Ammon's horn (tissue), 1 donor: ENCODE measurements around the gene COG4.
"Not testable (repeated sequence)": the region's sequence is repeated elsewhere in the genome, so short reads cannot be mapped to it uniquely, and the experiment has no call there.

ENCODE experiments used
- DNase-seq: peaks from one replicate; pipeline ENCODE4 v3.0.0-alpha.2; 2016; ENCODE audit warnings: low spot score

Gene COG4

DNA sequence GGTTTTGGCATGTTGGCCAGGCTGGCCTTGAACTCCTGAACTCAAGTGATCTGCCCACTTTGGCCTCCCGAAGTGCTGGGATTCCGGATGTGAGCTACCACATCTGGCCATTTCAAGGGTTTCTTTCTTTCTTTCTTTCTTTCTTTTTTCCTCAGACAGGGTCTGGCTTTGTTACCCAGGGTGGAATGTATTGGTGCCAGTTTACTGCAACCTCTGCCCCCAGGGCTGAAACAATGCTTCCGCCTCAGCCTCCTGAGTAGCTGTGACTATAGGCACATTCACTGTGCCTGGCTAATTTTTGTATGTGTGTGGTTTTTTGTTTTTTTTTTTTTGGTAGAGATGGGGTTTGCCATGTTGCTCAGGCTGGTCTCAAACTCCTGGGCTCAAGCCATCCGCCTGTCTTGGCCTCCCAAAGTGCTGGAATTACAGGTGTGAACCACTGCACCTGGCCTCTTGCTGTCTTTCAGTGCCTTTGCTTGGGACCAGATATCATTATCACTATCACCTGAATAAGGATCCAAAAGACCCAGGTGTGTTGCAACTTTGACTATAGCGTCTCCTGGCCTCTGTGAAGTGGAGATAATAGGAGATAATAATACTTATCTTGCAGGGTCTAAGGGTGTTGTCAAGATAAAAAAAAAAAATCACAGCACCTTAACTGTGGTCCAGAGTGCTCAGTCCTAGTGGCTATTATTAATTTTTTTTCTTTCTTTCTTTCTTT, 65.7 kb downstream of the COG4 start:
- DNase-seq = no peak

DNA sequence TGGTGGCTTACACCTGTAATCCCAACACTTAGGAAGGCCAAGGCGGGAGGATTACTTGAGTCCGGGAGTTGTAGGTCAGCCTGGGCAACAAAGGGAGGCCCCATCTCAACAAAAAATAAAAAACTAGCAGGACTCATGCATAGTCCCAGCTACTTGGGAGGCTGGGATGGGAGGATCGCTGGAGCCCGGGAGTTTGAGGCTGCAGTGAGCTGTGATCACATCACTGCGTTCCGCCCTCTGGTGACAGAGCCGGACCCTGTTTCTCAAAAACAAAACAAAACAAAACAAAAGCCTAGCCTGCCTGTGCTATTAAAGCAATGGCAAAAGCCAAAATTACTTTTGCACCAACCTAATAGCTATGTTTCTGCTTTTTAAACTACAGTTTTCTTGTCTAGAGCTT, 67.4 kb downstream of the COG4 start:
- DNase-seq = no peak

DNA sequence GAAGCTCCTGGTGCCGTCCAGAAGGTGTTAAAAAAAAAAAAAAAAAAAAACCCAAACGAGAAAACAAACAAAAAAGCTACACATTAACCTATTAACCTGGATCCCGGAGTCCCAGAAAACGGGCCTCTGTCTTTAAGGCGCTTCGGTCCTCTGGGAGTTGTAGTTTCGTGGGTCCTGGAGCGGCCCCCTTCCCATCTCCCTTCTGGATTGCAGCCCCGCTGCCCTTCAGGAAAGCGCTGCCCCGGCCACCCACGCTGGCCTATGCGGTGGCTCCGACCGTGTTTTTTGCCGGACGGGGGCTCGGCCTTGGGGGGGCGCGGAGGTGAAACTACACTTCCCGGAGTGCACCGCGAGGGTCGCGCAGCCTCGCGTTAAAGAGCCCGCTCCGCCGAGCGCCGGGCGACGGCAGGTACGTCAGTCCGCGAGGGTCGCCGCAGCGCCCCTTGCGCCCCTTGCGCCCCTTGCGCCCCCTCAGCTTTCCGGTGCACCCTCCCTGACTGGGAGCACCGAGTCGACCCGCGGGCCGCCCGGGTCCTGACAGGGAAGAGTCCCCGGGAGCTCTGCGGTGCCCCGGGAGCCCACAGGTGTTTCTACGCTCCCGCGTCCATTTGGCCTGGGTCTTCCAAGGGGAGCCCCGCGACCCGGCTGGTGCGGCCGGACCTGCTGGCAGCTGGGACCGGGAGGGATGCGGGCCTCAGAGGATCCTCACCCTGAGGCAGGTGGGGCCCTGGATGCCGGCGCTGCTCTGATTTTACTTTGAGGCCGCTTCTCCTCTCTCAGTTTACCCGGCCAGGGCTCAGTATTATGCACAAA, 68.9 kb downstream of the COG4 start, which contains the start of gene FCSK:
Gene FCSK, plus strand, starts transcription at position 374 of the 813 bp plus-strand sequence. CDS start 8,596 bp downstream, outside the sequence.
- peak; percentile 74 for DNase-seq

DNA sequence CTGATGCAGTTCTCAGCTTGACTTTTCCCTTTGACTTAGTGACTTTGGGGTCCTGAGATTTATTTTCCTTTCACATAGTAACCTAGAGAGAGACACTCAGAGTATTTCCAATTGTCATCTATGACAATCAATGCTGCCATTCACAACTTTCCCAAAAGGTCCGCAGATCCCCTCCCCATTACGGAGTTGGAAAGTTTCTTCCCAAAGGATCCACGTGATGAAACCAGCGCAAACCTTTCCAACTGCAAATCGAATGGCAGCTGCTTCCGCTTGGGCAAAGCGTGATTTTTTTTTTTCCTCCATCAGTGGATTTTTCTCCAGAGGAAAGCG, 69.5 kb downstream of the COG4 start:
- peak; percentile 55 for DNase-seq

DNA sequence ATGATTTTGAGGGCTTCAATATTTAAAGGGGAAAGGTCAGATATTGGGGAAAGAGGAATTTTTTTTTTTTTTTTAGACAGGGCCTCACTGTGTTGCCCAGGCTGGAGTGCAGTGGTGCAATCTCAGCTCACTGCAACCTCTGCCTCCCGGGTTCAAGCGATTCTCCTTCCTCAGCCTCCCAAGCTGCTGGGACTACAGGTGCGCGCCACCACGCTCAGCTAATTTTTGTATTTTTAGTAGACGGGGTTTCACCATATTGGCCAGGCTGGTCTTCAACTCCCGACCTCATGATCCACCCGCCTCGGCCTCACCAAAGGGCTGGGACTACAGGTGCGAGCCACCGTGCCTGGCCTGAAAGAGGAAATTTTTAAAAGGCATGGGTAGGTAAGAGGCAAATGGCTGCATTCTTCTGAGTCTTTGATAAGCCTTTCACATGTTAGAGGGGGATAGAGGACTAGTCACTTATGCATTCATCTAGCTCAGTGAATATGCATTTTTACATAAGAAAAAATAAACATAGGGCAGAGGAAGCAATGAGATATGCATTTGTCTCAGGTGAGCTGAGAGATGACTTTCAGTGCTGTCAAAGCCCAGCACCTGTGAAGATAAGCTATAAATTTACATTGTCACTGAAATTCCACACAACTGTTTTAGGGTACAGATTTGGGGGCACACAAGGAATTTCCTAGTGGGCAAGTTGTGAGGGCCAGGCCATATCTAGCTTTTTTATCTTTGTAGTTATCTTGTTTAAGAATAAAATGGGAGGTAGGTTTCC, 70.0 kb downstream of the COG4 start:
- no peak for DNase-seq

DNA sequence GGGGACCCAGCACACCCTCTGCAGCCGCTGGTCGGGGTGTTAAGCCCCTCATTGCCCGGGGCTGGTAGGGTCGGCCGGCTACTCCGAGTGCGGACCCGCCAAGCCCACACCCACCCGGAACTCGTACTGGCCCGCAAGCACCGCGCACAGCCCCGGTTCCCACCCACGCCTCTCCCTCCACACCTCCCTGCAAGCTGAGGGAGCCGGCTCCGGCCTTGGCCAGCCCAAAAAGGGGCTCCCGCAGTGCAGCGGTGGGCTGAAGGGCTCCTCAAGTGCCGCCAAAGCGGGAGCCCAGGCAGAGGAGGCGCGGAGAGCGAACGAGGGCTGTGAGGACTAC, 72.4 kb downstream of the COG4 start:
- DNase-seq = not testable (repeated sequence)

DNA sequence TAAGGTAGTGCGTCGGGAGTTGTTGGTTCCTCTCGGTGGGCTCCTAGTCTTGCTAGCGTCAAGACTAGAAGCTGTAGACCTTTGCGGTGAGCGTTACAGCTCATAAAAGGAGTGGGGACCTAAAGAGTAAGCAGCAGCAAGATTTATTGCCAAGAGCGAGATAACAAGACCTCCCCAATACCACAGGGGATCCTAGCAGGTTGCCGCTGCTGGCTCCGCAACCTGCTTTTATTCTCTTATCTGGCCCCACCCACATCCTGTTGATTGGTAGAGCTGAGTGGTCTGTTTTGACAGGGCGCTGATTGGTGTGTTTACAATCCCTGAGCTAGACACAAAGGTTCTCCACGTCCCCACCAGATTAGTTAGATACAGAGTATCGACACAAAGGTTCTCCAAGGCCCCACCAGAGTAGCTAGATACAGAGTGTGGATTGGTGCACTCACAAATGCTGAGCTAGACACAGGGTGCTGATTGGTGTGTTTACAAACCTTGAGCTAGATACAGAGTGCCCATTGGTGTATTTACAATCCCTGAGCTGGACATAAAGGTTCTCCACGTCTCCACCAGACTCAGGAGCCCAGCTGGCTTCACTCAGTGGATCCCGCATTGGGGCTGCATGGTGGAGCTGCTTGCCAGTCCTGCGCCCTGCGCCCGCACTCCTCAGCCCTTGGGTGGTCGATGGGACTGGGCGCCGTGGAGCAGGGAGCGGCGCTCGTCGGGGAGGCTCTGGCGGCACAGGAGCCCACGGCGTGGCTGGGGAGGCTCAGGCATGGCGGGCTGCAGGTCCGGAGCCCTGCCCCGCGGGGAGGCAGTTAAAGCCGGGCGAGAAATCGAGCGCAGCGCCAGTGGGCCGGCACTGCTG, 73.0 kb downstream of the COG4 start:
- not testable (repeated sequence) for DNase-seq

DNA sequence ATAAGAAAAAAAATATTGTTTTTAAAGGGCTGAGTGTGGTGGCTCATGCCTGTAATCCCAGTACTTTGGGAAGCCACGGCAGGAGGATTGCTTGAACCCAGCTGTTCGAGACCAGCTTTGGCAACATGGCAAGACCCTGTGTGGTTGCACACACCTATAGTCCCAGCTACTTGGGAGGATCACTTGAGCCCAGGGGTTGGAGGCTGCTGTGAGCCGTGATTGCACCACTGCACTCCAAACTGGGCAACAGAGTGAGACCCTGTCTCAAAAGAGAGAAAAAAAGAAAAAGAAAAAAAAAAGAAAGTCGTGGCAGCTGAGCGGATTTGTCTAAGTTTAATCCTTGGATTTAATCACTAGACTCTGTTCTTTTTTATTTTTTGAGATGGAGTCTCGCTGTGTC, 75.3 kb downstream of the COG4 start:
- no peak for DNase-seq

DNA sequence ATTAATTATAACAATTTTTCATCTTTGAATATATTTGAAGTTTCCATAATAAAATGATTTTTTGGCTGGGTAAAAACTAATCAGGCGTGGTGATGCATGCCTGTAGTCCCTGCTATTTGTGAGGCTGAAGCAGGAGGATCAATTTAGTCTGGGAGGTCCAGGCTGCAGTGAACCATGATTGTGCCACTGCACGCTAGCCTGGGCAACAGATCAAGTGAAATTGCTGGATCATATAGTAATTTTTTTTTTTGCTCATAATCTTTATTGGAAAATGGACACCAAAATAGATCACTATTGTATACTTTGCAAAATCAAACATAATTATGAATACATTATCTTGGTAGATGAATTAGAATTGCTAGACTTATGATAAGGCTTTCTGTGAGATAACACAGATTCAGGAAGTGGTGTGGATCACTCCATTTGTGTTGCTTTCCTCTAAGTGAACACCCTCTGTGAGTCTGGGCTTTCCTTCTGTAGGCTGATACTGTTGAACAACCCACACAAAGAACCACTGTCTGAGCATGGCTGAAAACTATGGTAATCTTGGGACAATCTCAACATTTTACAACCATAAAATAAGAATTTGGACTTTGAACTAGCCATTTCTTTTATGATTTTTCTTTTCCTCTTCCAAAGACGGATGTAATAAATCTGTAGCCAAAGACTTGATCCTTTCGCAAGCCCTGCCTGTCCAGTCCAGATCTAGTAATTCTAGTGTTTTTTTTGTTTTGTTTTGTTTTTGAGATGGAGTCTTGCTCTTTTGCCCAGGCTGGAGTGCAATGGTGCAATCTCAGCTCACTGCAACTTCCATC, 78.9 kb downstream of the COG4 start:
- DNase-seq = no peak

DNA sequence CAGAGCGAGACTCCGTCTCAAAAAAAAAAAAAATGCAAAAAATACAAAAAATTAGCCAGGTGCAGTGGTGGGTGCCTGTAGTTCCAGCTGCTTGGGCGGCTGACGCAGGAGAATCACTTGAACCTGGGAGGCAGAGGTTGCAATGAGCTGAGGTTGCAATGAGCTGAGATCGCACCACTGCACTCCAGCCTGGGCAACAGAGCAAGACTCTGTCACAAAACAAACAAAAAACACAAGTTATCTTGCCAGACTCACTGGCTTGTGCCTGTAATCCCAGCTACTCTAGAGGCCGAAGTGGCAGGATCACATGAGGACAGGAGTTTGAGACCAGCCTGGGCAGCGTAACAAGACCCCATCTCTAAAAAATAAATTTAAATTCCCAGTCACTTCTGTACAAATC, 81.0 kb downstream of the COG4 start:
- no peak for DNase-seq

DNA sequence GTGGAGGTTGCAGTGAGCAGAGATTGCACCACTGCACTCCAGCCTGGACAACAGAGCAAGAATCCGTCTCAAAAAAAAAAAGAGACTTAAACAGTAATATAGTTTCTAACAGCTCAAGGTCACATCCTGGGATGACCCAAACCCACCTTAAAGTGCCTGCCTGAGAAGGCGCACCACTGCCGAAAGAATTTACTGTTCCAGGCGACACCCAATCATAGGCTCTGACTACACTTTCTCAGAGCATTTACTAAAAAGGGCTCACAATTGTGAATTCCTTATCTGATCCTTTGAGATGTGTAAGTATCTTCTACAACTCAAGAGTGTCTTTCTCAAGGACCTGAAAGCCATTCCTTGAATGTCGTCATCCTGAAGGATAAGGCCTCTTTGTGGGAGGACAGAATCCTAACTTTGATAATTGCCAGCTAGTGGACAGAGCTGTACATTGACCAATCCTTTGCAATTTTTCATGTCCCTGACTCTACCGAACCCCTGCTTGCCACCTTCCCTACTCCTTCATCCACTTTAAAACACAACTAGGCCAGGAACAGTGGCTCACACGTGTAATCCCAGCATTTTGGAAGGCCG, 81.9 kb downstream of the COG4 start:
- DNase-seq = no peak

DNA sequence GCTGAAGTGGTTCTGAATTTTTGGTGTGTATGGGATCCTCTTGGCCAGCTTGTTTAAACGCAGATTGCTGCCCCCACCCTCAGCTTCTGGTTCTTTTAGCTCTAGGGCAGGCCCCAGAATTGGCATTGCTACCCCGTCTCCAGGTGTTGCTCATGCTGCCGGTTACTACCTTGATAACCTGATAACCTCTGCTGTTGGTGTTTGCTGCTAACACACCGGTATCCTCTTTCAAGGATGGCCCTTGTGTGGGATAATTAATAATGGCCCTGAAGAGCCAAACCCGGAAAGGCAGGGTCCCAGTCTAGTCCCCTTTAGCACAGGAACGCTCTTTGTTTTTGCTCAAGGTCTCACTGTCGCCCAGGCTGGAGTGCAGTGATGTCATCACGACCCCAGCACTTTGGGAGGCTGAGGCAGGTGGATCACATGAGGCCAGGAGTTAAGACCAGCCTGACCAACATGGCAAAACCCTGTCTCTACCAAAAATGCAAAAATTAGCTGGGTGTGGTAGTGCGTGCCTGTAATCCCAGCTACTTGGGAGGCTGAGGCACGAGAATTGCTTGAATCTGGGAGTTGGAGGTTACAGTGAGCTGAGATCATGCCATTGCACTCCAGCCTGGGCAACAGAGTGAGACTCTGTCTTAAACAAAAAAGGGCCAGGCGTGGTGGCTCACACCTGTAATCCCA, 83.2 kb downstream of the COG4 start:
- DNase-seq = no peak

DNA sequence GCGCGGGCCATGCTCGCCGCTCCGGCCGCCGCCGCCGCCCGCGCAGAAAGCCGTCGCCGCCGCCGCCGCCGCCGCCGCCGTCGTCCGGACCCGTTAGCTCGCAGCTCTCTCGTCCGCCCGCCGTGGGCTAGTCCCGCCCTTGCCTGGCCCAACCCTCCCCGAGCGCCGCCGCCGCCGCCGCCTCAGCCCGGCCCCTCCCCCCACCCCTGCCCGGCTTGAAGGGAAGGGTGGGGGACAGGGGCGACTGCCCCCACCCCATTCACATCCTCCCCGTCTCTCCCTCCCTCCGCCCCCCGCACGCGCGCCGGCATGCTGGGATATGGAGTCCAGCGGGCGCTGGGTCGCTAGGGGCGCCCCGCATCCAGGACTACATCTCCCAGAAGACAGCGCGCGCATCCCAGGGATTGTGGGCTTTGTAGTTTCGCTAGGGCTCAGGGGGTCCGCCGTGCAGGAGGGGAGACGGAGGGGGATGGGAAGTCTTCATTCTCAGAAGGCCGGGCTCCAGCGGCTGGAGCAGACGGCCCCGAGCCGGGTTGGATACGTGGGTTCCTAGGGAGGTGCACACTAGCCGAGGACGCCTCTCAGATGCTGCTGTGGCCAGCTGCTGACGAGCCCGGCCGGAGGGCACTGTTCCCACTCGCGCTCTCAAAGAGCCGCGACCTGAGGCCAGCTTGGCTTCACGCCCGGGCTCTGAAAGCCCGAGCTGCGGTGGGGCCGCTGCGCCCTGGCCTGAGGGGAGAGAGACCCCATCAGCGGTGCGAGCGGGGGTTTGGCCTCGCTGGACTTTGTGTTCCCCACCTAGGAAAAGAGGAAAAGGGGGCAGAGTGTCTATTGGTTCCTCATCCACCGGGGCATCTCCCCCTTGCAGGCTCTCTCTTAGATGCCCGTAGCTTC, 84.1 kb downstream of the COG4 start, which contains the start of gene ST3GAL2:
Gene ST3GAL2, minus strand, starts transcription at position 132 of the 894 bp plus-strand sequence. CDS start 40,570 bp downstream, outside the sequence.
- peak; percentile 97 for DNase-seq

DNA sequence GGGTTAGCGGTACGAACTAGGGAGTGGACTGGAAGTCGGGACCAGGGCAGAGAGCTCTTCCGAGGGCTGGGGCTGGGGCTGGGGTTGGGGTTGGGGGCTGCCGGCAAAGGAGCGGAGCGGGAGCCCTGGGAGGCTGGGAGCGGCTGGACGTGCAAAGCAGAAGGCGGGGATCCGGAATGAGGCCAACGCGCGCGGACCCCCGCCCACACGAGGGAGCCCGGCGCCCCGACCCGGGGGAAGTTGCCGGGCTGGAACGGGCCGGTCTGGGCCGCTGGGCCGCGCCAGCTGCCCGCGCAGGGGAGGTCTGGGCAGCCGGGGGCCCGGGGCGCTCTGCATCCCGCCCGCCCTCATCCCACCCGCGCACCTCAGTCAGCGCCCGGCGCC, 84.8 kb downstream of the COG4 start:
- no peak for DNase-seq

DNA sequence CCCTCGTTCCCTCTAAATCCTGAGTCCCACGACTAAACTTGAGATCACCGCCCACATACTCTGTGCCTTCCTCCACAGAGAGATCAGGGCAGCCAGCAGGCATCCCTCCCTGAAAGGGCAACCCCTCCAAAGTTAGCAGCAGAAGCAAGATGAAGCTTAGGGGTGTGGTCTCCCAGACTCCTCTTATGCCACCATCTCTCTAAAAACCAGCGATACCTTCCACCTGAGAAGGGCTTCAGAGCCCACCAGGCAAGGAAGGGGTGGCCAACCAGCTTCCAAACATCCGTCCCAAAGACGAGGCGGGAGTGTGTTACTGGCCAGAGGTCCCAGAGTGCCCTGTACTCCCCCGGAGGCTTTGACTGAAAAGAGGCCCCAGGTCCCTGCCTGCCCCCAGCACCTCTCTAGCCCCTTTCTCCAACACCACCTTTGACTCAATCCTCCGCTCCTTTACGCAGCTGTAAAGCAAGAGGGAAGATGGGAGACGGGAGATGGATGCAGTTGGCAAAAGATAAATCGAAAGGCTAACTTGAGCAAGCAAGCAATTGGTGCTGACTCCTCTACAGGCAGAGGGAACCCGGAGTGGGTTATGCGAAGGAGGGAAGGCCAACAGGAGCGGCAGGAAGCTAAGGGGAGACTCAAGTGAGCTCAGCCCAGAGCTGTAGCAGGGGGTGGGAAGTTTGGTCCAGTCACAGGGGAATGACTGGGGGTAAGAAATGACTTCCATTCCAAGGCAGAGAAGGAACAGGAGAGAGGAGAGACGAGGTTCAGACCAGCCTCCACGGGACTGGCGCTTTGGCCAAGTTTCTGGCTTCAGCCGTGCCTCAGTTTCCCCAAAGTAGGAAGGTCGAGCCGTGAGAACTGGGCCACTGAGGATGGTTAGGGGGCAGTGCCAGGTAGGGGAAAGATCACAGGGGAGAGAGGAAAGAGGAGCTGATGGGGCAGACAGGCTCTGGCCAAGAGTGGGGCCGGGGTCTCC, 85.5 kb downstream of the COG4 start:
- DNase-seq = no peak

DNA sequence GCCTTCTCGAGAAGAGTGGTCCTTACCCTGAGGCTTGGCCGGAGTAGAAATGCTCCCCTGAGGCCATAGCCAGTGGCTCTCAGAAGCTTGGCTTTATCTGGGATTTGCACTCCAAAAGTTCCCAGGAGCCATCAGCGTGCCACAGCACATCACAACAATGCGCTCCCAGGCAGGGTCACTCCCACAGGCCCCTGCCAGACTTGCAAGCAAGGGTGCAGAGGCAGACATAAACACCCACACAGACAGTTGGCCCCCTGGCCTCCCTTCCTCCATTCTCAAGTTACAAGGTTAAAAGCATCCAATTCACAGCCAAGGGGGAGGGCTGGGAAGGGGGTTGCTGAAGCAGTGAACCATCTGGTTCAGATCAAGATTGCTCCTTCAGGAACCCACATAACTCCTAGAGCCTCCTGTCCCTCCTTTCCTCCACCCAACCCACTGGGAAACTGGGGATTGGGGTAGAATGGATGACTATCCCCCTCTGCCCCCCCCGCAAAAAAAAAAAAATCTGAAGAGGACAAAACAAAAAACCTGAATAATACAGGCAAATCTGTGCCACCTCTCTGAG, 86.3 kb downstream of the COG4 start:
- DNase-seq = no peak
